Measurements from ENCODE around the gene ASIP. TPM values are rescaled to one million over a fixed set of nuclear protein-coding genes. Genes with fewer than 3 reads are reported as not detected.

ASIP gene
- total and polyA plus RNA-seq, 2 of the 13 experiments (the other 11 are each of a cell fraction or from before 2014, with no cell fraction given) = not detected

- peak; percentile 35; the same call in 1 of the 2 replicates for TF ChIP-seq KDM5B (CRISPR knock-in tag; IDR thresholded peaks at IDR 0.05; ENCODE audit: borderline replicate concordance)
- TF ChIP-seq ZNF235 (CRISPR knock-in tag; IDR thresholded peaks at IDR 0.05; ENCODE audit: borderline replicate concordance) = 0 out of 2 replicates have a peak, but pooled peaks have one; percentile 35
- TF ChIP-seq POLR2G (IDR thresholded peaks at IDR 0.05; ENCODE audit: low read depth, low read length) = 0 out of 2 replicates have a peak, but pooled peaks have one; percentile 3
- no peak for TF ChIP-seq KDM1A (CRISPR knock-in tag; IDR thresholded peaks at IDR 0.05)
- TF ChIP-seq CAMTA2 (CRISPR knock-in tag; IDR thresholded peaks at IDR 0.05; ENCODE audit: borderline replicate concordance) = 0 out of 2 replicates have a peak, but pooled peaks have one; percentile 23
- TF ChIP-seq ZIK1 (CRISPR knock-in tag; IDR thresholded peaks at IDR 0.05; ENCODE audit: borderline replicate concordance, low read depth) = no peak
- TF ChIP-seq NR0B2 (CRISPR knock-in tag; IDR thresholded peaks at IDR 0.05) = 0 out of 2 replicates have a peak, but pooled peaks have one; percentile 56
- peak; percentile 79 for TF ChIP-seq AGO2 (optimal IDR thresholded peaks at IDR 0.05; ENCODE audit: low read depth, low read length)
- no peak for TF ChIP-seq ERF (CRISPR knock-in tag; IDR thresholded peaks at IDR 0.05)
- 0 out of 4 replicates have a peak, but pooled peaks of 1 of the 2 experiments have one; percentile 17 for TF ChIP-seq POLR2A (IDR thresholded peaks at IDR 0.05; ENCODE audit: insufficient read depth in 1 of 2, low read depth in 2 of 2, low read length in 2 of 2)
- no peak for TF ChIP-seq ZNF446 (CRISPR knock-in tag; IDR thresholded peaks at IDR 0.05)
- TF ChIP-seq RAD51 (IDR thresholded peaks at IDR 0.05; ENCODE audit: borderline replicate concordance) = no peak
- TF ChIP-seq ZFP36L1 (CRISPR knock-in tag; IDR thresholded peaks at IDR 0.05) = no peak
Observed at GRCh38 chr20:34290471-34290870, 49.2 kb downstream of the ASIP start (continued).

GRCh38 chr20:34292496-34292895 lies 51.3 kb downstream of the ASIP start:
- intact Hi-C loops (cut with micrococcal nuclease; ENCODE audit: unreplicated experiment) (no loop called here), in situ Hi-C loops (cut with HindIII; ENCODE audit: extremely low pct_ligation_motif_present, low pct_unique_long_range_greater_than_20kb) (no loop called here)
- no peak for DNase-seq (ENCODE audit: low spot score)
- Histone ChIP-seq H2AFZ (ENCODE audit: low read length) (no peak overlapping the region), H3K4me2 (ENCODE audit: low read depth, low read length) (no peak overlapping the region), H3K9ac (ENCODE audit: insufficient read depth, low read depth, low read length) (no peak overlapping the region), H3K27ac (ENCODE audit: extremely low read length, insufficient read depth, low read length) (no peak overlapping the region), H3K4me1 (ENCODE audit: insufficient read depth, low read length) (peaks cover 14% of the 10 kb centered on the region), H3K27me3 (ENCODE audit: control insufficient read depth in 1 of 2, insufficient read depth in 2 of 2, low read length in 2 of 2) (no peaks in the 10 kb centered on the region), H3K36me3 (replicated peaks in 1 of 2; ENCODE audit: control insufficient read depth in 1 of 2, insufficient read depth in 2 of 2, low read length in 2 of 2) (peaks cover 69 to 89% of the 10 kb centered on the region in 2 experiments), H3K4me3 (replicated peaks in 1 of 3; ENCODE audit: insufficient read depth in 1 of 3, low read depth in 2 of 3, low read length in 3 of 3) (no peak overlapping the region), H4K20me1 (ENCODE audit: insufficient read depth, low read length) (peaks cover 35% of the 10 kb centered on the region), H3K9me3 (ENCODE audit: low read length) (no peaks in the 10 kb centered on the region), H3K79me2 (ENCODE audit: insufficient read depth, low read length) (peaks cover 35% of the 10 kb centered on the region)
- ChIA-PET CTCF (ENCODE audit: low intra/inter-chr PET ratio, low total read pairs) (no interaction called here), POLR2A (no interaction called here)
- no TSS peak for BruUV-seq (replicated peaks)
- no peak for FAIRE-seq
- WGBS (ENCODE audit: low lambda C conversion rate) = 100% methylated on average over 3 of the region's 3 CpGs
- ATAC-seq = no peak
- no peak for TF ChIP-seq HOMEZ (CRISPR knock-in tag; IDR thresholded peaks at IDR 0.05; ENCODE audit: low read depth)
- TF ChIP-seq AHDC1 (CRISPR knock-in tag; IDR thresholded peaks at IDR 0.05; ENCODE audit: borderline replicate concordance) = no peak
- peak; percentile 23; the same call in 1 of the 2 replicates for TF ChIP-seq ZMYM3 (CRISPR knock-in tag; IDR thresholded peaks at IDR 0.05)
- no peak for TF ChIP-seq CC2D1A (CRISPR knock-in tag; IDR thresholded peaks at IDR 0.05)
- TF ChIP-seq FOXC1 (CRISPR knock-in tag; IDR thresholded peaks at IDR 0.05; ENCODE audit: borderline replicate concordance) = no peak

All from HepG2 (cell line).